A549 treated with DMSO at 1 μM for 4 hours (cell line): ENCODE data around the gene COX17. TPM values are rescaled to one million over a fixed set of nuclear protein-coding genes. Genes with fewer than 3 reads are reported as not detected.

Experiments
- total RNA-seq: library from RNA; stranded (reverse); fragments of 200-300 nt; extraction: Qiagen RNA extraction; gene quantifications from 5 replicates; pipeline ENCODE4 v1.2.3, GENCODE V29; 2022; ENCODE audit warnings: low read depth

Gene COX17, protein sequence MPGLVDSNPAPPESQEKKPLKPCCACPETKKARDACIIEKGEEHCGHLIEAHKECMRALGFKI
- total RNA-seq = 99.7 to 114 TPM (median 106 TPM) in 5 replicates

GRCh38 chr3:119676771-119677640 is at the start of gene COX17:
COX17 (minus strand) TSS chr3:119677406; CDS start chr3:119677310, 96 bp downstream.

DNA sequence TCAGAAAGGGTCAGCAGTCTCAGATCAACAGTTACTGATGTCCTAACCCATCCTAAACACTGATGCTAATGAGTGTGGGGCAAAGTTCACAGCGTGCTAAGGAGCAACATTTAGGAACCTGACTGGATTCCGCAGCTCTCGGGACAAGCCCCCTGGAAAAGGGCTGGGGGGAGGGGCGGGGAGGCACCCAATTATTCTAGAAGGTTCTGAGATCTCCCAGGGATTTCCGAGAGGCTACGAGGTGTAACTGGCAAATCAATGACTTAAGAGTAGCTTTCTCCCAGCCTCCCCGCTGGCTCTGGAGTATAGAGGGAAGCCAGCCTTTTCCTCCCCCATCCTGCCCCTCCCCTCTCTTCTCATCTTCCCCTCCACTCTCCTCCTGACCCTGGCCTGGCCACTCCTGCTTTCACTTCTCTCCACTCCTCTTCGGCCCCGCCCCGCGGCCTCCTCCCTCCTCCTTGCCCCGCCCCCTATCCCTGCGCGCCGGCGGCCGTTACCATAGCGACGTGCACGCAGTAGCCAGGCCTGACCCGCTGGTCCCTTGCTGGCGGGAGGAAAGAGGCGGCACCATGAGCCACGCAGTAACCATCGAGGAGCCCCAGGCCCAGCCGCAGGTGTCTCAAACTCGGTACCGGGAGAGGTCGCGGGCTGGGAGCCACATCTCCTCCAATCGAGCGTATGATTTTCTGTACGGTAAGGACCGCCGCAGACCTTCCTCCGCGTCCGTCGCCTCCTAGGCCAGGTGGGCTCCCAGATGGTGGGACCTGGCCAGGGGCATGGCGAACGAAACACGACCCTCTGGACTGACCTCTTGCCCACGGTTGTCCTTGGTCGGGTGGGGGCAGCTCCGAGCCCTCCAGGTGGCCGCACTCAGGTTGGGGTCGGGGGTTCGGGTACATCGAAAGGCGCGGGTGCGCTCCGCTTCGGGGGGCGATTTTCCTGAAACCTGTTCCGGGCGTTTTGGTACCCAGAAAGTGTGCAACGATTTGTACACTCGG is 25.6 kb upstream of the COX17 start, which contains the start of gene CFAP91:
Gene CFAP91 (plus strand): TSS at position 493 of the 998 bp plus-strand sequence. CDS start 77 bp downstream, at position 570.

GRCh38 chr3:119660474-119661440 is 16.4 kb downstream of the COX17 start, which contains the start of gene POPDC2:
POPDC2 (minus strand) TSS chr3:119660589; CDS start chr3:119660423, 166 bp downstream.

Other genes with a start within 250 kb of the COX17 start
- gene TMEM39A, start 213.8 kb downstream of the COX17 start, total RNA-seq = 25.0 to 34.3 TPM (median 31.6 TPM) in 5 replicates
- gene POGLUT1, start 208.4 kb downstream of the COX17 start, total RNA-seq = 8.3 to 12.9 TPM (median 10.1 TPM) in 5 replicates
- gene TIMMDC1, start 178.9 kb downstream of the COX17 start, total RNA-seq = 56.4 to 87.6 TPM (median 82.3 TPM) in 5 replicates
- gene CD80, start 117.8 kb downstream of the COX17 start, total RNA-seq = not detected in 5 replicates
- 2.9 to 3.4 TPM (median 3.0 TPM) in 5 replicates for gene ADPRH, start 97.9 kb downstream of the COX17 start, total RNA-seq
- gene PLA1A, start 79.5 kb downstream of the COX17 start, total RNA-seq = 0.13 to 0.45 TPM (median 0.22 TPM) in 5 replicates
- gene POPDC2, start 16.8 kb downstream of the COX17 start, total RNA-seq = 0.16 to 0.99 TPM (median 0.24 TPM) in 4 of 5 replicates, not detected in the other
- 0.20 to 0.41 TPM (median 0.32 TPM) in 4 of 5 replicates, not detected in the other for gene CFAP91, start 25.6 kb upstream of the COX17 start, total RNA-seq
- gene NR1I2, start 104.7 kb upstream of the COX17 start, total RNA-seq = not detected in 5 replicates